Heart right ventricle (tissue), 16 donors: ENCODE results near the gene RIN3. TPM values are rescaled to one million over a fixed set of nuclear protein-coding genes. Genes with fewer than 3 reads are reported as not detected.

ENCODE experiments used
- ATAC-seq, 8 donors: fragments of 200-7000 bp; cut with Tn5 transposase; one replicate each; pipeline ENCODE4 v1.9.1; 2020; ENCODE audit warnings: mild to moderate bottlenecking in 8 of 8, moderate library complexity in 8 of 8, moderate number of reproducible peaks in 1 of 8
- DNase-seq, 2 donors: peaks; one replicate each; pipeline ENCODE4 v3.0.0-alpha.2; 2020
- H3K27ac ChIP-seq, 10 donors: fragments of 200-600 bp; sonication (generic) in 2 of 10; one replicate each; pipeline versions ENCODE4 v1.5.0 to v1.8.0; 2020 to 2022; ENCODE audit warnings: mild to moderate bottlenecking in 3 of 10
- H3K27me3 ChIP-seq, 7 donors: fragments of 200-600 bp; one replicate each; pipeline ENCODE4 v1.8.0; 2021 to 2022; ENCODE audit warnings: mild to moderate bottlenecking in 2 of 7
- H3K36me3 ChIP-seq, 9 donors: fragments of 200-600 bp; sonication (generic) in 1 of 9; one replicate each; pipeline versions ENCODE4 v1.5.0 to v1.8.0; 2020 to 2022; ENCODE audit warnings: mild to moderate bottlenecking in 2 of 9
- H3K4me1 ChIP-seq, 9 donors: fragments of 200-600 bp; sonication (generic) in 1 of 9; one replicate each; pipeline versions ENCODE4 v1.5.0 to v1.8.0; 2020 to 2022; ENCODE audit warnings: mild to moderate bottlenecking in 4 of 9
- H3K4me3 ChIP-seq, 10 donors: fragments of 200-600 bp; sonication (generic) in 2 of 10; one replicate each; pipeline versions ENCODE4 v1.5.0 to v1.8.0; 2020 to 2022; ENCODE audit warnings: mild to moderate bottlenecking in 7 of 10, moderate library complexity in 2 of 10
- H3K9me3 ChIP-seq, 11 donors: fragments of 200-600 bp in 10 of 11; sonication (generic) in 2 of 11; one replicate each; pipeline versions ENCODE4 v1.5.0 to v1.8.0; 2013 to 2022; ENCODE audit warnings: mild to moderate bottlenecking in 2 of 11, control low read depth in 1 of 11, moderate library complexity in 1 of 11
- CTCF ChIP-seq, 9 donors: fragments of 200-600 bp; sonication (generic) in 2 of 9; IDR thresholded peaks; one replicate each; pipeline versions ENCODE4 v1.5.0 to v1.8.0; 2021 to 2022; ENCODE audit warnings: antibody characterized with exemption in 9 of 9, mild to moderate bottlenecking in 5 of 9, moderate library complexity in 1 of 9
- WGBS, 2 donors: extraction: QIAGEN DNeasy Blood & Tissue Kit; methylation state at CpG; one replicate each; pipeline ENCODE4 v1.1.7; 2013; ENCODE audit warnings: inconsistent platforms in 1 of 2; 5-methylcytosine and 5-hydroxymethylcytosine counted together
- intact Hi-C, 10 donors: fragments of 100-400 bp; cut with DNase I; formaldehyde crosslinking; loops; one replicate each; pipeline versions ENCODE4 v1.11.1 to v1.14.2; 2022
- polyA plus RNA-seq, 2 donors: library from polyadenylated mRNA; stranded (reverse); fragments of 200-250 nt; gene quantifications; one replicate each; pipeline ENCODE4 v1.2.3, GENCODE V29; 2013
- total RNA-seq, 10 donors: library from RNA; stranded (reverse); fragmentation: NEBNext Ultra II Directional in 3 of 10; extraction: Animal tissue kit (Norgen Biotek cat#: 25700) in 3 of 10; gene quantifications; one replicate each; pipeline versions ENCODE4 v1.2.1 to v1.2.4, GENCODE V29; 2021 to 2023
- donor health status: Arrhythmogenic right ventricular cardiomyopathy.
- donor health status: ischemic (EF 13 %, LVEDD 7.1; RV severe dilation, severe dysfunction).
- donor health status: healthy with polysubstance abuse.
- donor health status: DM: no; HTN: yes; CAD: no.
- donor health status: DM: no; HTN: no; CAD: no.
- donor health status: ischemic (EF 25% LVEDD 6.9; RV normal size, moderate dysfunction).
- donor health status: ischemic (EF 25% LVEDD 5.7; RV mildly dilated, moderate dysfunction).
- donor health status: healthy.
- donor health status: DM: yes; HTN: yes; CAD: no.
- donor health status: Ischemic cardiomyopathy.
- donor health status: ischemic (EF 35%, LVEDD 5.7; RV mildly dilated, moderate dysfunction).
- donor health status: nonischemic (EF 11% LVEDD 7.7; RV severe dilation, severe dysfunction).
- donor health status: DM: yes; HTN: yes; CAD: no.
- donor health status: PGD.
- donor health status: ischemic (EF 29% LVEDD 5.4; RV normal size, mild dysfunction).
- donor health status: nonischemic (EF 23%, LVEDD 6.1; RV moderate dilation, normal function).

RIN3 gene
- total and polyA plus RNA-seq, 12 donors: 7.2 to 24.0 (median 12.2) TPM

GRCh38 chr14:92719890-92720323 is 206.3 kb downstream of the RIN3 start:
- peaks cover 0 to 41% (median 27%) of the 10 kb centered on the region in 9 donors for H3K4me1 ChIP-seq
- intact Hi-C loops: no loop called here
- no peaks in the 10 kb centered on the region for H3K27me3 ChIP-seq
- H3K27ac ChIP-seq: peak overlapping the region in 6 of 10 donors; percentile 3 to 44 (median 18)
- peaks cover 0 to 4% (median 0%) of the 10 kb centered on the region in 11 donors for H3K9me3 ChIP-seq
- peak in 1 of 8 donors; percentile 53 for ATAC-seq
- no peak for TF ChIP-seq CTCF (IDR thresholded peaks at IDR 0.05)
- no peak overlapping the region for H3K4me3 ChIP-seq
- no peak for DNase-seq
- H3K36me3 ChIP-seq: peaks cover 0 to 46% (median 0%) of the 10 kb centered on the region in 9 donors
- WGBS, 2 donors: 69 to 81% methylated on average over 5 of the region's 5 CpGs

GRCh38 chr14:92724516-92725340 is 211.1 kb downstream of the RIN3 start:
- Histone ChIP-seq H3K9me3 (peaks cover 0 to 4% (median 0%) of the 10 kb centered on the region in 11 donors), H3K4me3 (peak overlapping the region in 1 of 10 donors; percentile 2), H3K4me1 (peaks cover 0 to 62% (median 39%) of the 10 kb centered on the region in 9 donors), H3K36me3 (peaks cover 0 to 21% (median 0%) of the 10 kb centered on the region in 9 donors), H3K27me3 (no peaks in the 10 kb centered on the region), H3K27ac (peak overlapping the region; percentile 0 to 85 (median 68))
- 50 to 64% methylated on average over 14 of the region's 14 CpGs for WGBS, 2 donors
- intact Hi-C loops: no loop called here
- no peak for TF ChIP-seq CTCF (IDR thresholded peaks at IDR 0.05)
- ATAC-seq (peak; percentile 39 to 89 (median 73)), DNase-seq (peak in 1 of 2 donors; percentile 45)

GRCh38 chr14:92726135-92726932 is 212.8 kb downstream of the RIN3 start:
- Histone ChIP-seq H3K27ac (peak overlapping the region in 7 of 10 donors; percentile 15 to 85 (median 77)), H3K27me3 (no peaks in the 10 kb centered on the region), H3K4me3 (no peak overlapping the region), H3K9me3 (peaks cover 0 to 3% (median 0%) of the 10 kb centered on the region in 11 donors), H3K4me1 (peaks cover 0 to 61% (median 30%) of the 10 kb centered on the region in 9 donors), H3K36me3 (peaks cover 0 to 31% (median 4%) of the 10 kb centered on the region in 9 donors)
- intact Hi-C loops: no loop called here
- peak; percentile 26 to 81 (median 56) for ATAC-seq
- WGBS, 2 donors: 79 to 84% methylated on average over 12 of the region's 12 CpGs
- TF ChIP-seq CTCF (IDR thresholded peaks at IDR 0.05): no peak
- peak; percentile 52 to 62 for DNase-seq

- WGBS, 2 donors: 87 to 90% methylated on average over 8 of the region's 8 CpGs
- Histone ChIP-seq H3K27me3 (no peaks in the 10 kb centered on the region), H3K4me1 (peaks cover 0 to 61% (median 30%) of the 10 kb centered on the region in 9 donors), H3K4me3 (no peak overlapping the region), H3K27ac (peak overlapping the region in 4 of 10 donors; percentile 15 to 85 (median 76)), H3K36me3 (peaks cover 0 to 37% (median 9%) of the 10 kb centered on the region in 9 donors), H3K9me3 (peaks cover 0 to 3% (median 0%) of the 10 kb centered on the region in 11 donors)
- DNase-seq (no peak), ATAC-seq (no peak)
- intact Hi-C loops: no loop called here
- TF ChIP-seq CTCF (IDR thresholded peaks at IDR 0.05): no peak
These were observed 213.3 kb downstream of the RIN3 start for GRCh38 chr14:92726933-92727262.
